IPS DF 4.7 (cell line): ENCODE measurements around the gene RSRP1.
A peak's percentile ranks its signal among the peaks of the same experiment; 100 is the strongest.
"Not testable (repeated sequence)": the region's sequence is repeated elsewhere in the genome, so short reads cannot be mapped to it uniquely, and the experiment has no call there.

Experiments used
- DNase-seq: peaks from one replicate; pipeline ENCODE4 v3.0.0-alpha.2; 2013; ENCODE audit warnings: low spot score; ENCODE audit errors: extremely low read depth

The RSRP1 gene

GRCh38 chr1:25257196-25257595 lies 9.9 kb upstream of the RSRP1 start:
- no peak for DNase-seq

- DNase-seq, result no peak
Observed at GRCh38 chr1:25256578-25256965, 9.3 kb upstream of the RSRP1 start.

GRCh38 chr1:25255706-25256577 lies 8.7 kb upstream of the RSRP1 start:
- DNase-seq, result no peak

- no peak for DNase-seq
Observed at GRCh38 chr1:25253911-25254310, 6.7 kb upstream of the RSRP1 start.

GRCh38 chr1:25247829-25248754 lies 838 bp upstream of the RSRP1 start:
- DNase-seq, result no peak

GRCh38 chr1:25246600-25247023 lies 642 bp downstream of the RSRP1 start:
- no peak for DNase-seq

GRCh38 chr1:25245809-25246599 lies 1.2 kb downstream of the RSRP1 start:
- DNase-seq, result no peak

GRCh38 chr1:25245393-25245792 lies 1.9 kb downstream of the RSRP1 start:
- no peak for DNase-seq

- no peak for DNase-seq
Observed at GRCh38 chr1:25243907-25244306, 3.3 kb downstream of the RSRP1 start.

GRCh38 chr1:25239681-25240541 lies 7.3 kb downstream of the RSRP1 start:
- DNase-seq, result peak; percentile 85

GRCh38 chr1:25238046-25238445 lies 9.2 kb downstream of the RSRP1 start:
- no peak for DNase-seq

- not testable (repeated sequence) for DNase-seq
Observed at GRCh38 chr1:25236261-25236660, 11.0 kb downstream of the RSRP1 start.

- DNase-seq, result not testable (repeated sequence)
Observed at GRCh38 chr1:25235411-25235810, 11.8 kb downstream of the RSRP1 start.

GRCh38 chr1:25232866-25233784 lies 14.1 kb downstream of the RSRP1 start:
- DNase-seq, result no peak

GRCh38 chr1:25232027-25232865 lies 15.0 kb downstream of the RSRP1 start, which contains the start of gene SYF2:
TSS of gene SYF2 (minus strand) at chr1:25232502. CDS start at chr1:25232467, 35 bp downstream.
- peak; percentile 81 for DNase-seq

- no peak for DNase-seq
Observed at GRCh38 chr1:25223471-25223870, 23.8 kb downstream of the RSRP1 start.

GRCh38 chr1:25222606-25223005 lies 24.6 kb downstream of the RSRP1 start:
- no peak for DNase-seq

- no peak for DNase-seq
Observed at GRCh38 chr1:25220666-25221065, 26.6 kb downstream of the RSRP1 start.
